Measurements from ENCODE around the gene C2CD4C.

DNA sequence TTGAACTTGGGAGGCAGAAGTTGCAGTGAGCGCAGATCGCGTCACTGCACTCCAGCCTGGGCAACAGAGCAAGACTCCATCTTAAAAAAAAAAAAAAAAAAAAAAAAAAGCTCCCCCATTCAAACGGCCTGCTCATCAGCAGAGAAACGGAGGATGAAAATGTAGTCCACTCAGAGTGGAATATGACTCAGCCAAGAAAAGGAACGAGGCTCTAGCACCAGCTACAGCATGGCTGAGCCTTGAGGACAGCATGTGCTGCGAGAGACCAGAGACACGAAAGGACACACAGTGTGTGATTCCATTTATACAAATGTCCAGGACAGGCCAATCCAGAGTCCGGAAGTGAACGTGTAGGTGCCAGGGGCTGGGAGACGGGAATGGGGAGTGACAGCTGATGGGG lies 46.3 kb downstream of the C2CD4C start:
- TF ChIP-seq, protein P1, sequence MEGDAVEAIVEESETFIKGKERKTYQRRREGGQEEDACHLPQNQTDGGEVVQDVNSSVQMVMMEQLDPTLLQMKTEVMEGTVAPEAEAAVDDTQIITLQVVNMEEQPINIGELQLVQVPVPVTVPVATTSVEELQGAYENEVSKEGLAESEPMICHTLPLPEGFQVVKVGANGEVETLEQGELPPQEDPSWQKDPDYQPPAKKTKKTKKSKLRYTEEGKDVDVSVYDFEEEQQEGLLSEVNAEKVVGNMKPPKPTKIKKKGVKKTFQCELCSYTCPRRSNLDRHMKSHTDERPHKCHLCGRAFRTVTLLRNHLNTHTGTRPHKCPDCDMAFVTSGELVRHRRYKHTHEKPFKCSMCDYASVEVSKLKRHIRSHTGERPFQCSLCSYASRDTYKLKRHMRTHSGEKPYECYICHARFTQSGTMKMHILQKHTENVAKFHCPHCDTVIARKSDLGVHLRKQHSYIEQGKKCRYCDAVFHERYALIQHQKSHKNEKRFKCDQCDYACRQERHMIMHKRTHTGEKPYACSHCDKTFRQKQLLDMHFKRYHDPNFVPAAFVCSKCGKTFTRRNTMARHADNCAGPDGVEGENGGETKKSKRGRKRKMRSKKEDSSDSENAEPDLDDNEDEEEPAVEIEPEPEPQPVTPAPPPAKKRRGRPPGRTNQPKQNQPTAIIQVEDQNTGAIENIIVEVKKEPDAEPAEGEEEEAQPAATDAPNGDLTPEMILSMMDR (conservative IDR thresholded peaks at IDR 0.05; ENCODE audit: low read depth, low read length) = no peak
- no peak for TF ChIP-seq EZH2 (IDR thresholded peaks at IDR 0.05; ENCODE audit: borderline replicate concordance, low read depth, low read length, poor library complexity, severe bottlenecking)

Data from A673 (cell line).